ENCODE results near the gene PKD2. TPM values are rescaled to one million over a fixed set of nuclear protein-coding genes. Genes with fewer than 3 reads are reported as not detected.
"Not testable (repeated sequence)": the region's sequence is repeated elsewhere in the genome, so short reads cannot be mapped to it uniquely, and the experiment has no call there.

Gene PKD2
- total and polyA plus RNA-seq, 2 donors (not counting 1 experiment from before 2014, with no cell fraction given): 1.8 to 5.8 TPM

GRCh38 chr4:88115587-88115986 lies 108.2 kb downstream of the PKD2 start:
- ATAC-seq (ENCODE audit: low read depth) (no peak), DNase-seq (no peak)
- TF ChIP-seq EZH2 (IDR thresholded peaks at IDR 0.05; ENCODE audit: borderline replicate concordance, insufficient read depth, low read depth, low read length, poor library complexity, severe bottlenecking): no peak
- no peak for TF ChIP-seq CTCF (IDR thresholded peaks at IDR 0.05)
- no peaks in the 10 kb centered on the region for H3K79me2 ChIP-seq (ENCODE audit: control insufficient read depth, insufficient read depth, low read length)
- H2AFZ ChIP-seq (ENCODE audit: insufficient read depth, low read depth, low read length, poor library complexity, severe bottlenecking): no peak overlapping the region
- H3K27me3 ChIP-seq (replicated peaks in 1 of 4; ENCODE audit: control extremely low read depth in 1 of 4, control insufficient read depth in 3 of 4, insufficient read depth in 4 of 4, low read length in 3 of 4): no peaks in the 10 kb centered on the region
- peaks cover 10% of the 10 kb centered on the region for H3K9me3 Mint-ChIP-seq (ENCODE audit: insufficient read depth)
- peaks cover 6 to 7% of the 10 kb centered on the region in 2 donors for H3K4me1 ChIP-seq (ENCODE audit: control insufficient read depth in 2 of 2, insufficient read depth in 2 of 2, low read length in 2 of 2)
- no peak overlapping the region for H3K27ac Mint-ChIP-seq
- no peaks in the 10 kb centered on the region for H4K20me1 ChIP-seq (ENCODE audit: control insufficient read depth, insufficient read depth, low read length, poor library complexity, severe bottlenecking)
- no peaks in the 10 kb centered on the region for H3K27me3 Mint-ChIP-seq
- POLR2A ChIA-PET: no interaction called here
- no peak overlapping the region for H3K4me3 Mint-ChIP-seq
- CTCF ChIA-PET: interaction anchor here (0.8 kb wide), 1 partner anchor 96 kb away, joined by 4 read pairs; no protein-coding TSS in a partner anchor
- 62% methylated on average over 5 of the region's 5 CpGs for WGBS (ENCODE audit: insufficient coverage)
- H3K9ac ChIP-seq (ENCODE audit: low read length): no peak overlapping the region
- peaks cover 5% of the 10 kb centered on the region for H3K4me1 Mint-ChIP-seq
- H3K4me2 ChIP-seq (replicated peaks; ENCODE audit: low read depth, low read length, poor library complexity, severe bottlenecking): no peak overlapping the region
- peaks cover 0 to 13% (median 10%) of the 10 kb centered on the region in 3 donors for H3K9me3 ChIP-seq (ENCODE audit: control extremely low read depth in 1 of 3, control insufficient read depth in 2 of 3, insufficient read depth in 1 of 3, low read length in 2 of 3)
- no peaks in the 10 kb centered on the region for H3K36me3 ChIP-seq (replicated peaks in 1 of 2; ENCODE audit: control extremely low read depth in 1 of 2, control insufficient read depth in 1 of 2, extremely low read depth in 1 of 2, insufficient read depth in 2 of 2, low read length in 1 of 2)
- intact Hi-C loops (cut with micrococcal nuclease): no loop called here
- H3K27ac ChIP-seq (ENCODE audit: low read length in 2 of 2): no peak overlapping the region
- no peak overlapping the region for H3K4me3 ChIP-seq (ENCODE audit: control extremely low read depth in 1 of 5, extremely low read depth in 1 of 5, insufficient read depth in 1 of 5, low read depth in 2 of 5, low read length in 4 of 5)

DNA sequence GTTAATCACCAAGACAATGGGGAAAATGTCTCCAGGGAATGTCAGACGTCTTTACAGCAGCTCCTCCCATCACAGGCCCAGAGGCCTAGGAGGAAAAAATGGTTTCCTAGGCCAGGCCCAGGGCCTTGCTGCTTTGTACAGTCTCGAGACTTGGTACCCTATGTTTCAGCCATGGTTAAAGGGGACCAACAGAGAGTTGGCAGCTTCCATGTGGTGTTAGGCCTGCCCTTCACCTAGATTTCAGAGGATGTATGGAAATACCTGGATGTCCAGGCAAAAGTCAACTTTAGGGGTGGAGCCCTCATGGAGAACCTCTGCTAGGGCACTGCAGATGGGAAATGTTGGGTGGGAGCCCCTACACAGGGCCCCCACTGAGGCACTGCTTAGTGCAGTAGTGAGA lies 112.5 kb downstream of the PKD2 start:
- Histone ChIP-seq H3K27ac (ENCODE audit: low read length in 2 of 2) (no peak overlapping the region), H3K9ac (ENCODE audit: low read length) (no peak overlapping the region), H3K9me3 (ENCODE audit: control extremely low read depth in 1 of 3, control insufficient read depth in 2 of 3, insufficient read depth in 1 of 3, low read length in 2 of 3) (peaks cover 2 to 19% (median 13%) of the 10 kb centered on the region in 3 donors), H3K27me3 (replicated peaks in 1 of 4; ENCODE audit: control extremely low read depth in 1 of 4, control insufficient read depth in 3 of 4, insufficient read depth in 4 of 4, low read length in 3 of 4) (no peaks in the 10 kb centered on the region), H3K79me2 (ENCODE audit: control insufficient read depth, insufficient read depth, low read length) (no peaks in the 10 kb centered on the region), H4K20me1 (ENCODE audit: control insufficient read depth, insufficient read depth, low read length, poor library complexity, severe bottlenecking) (no peaks in the 10 kb centered on the region), H3K4me1 (ENCODE audit: control insufficient read depth in 2 of 2, insufficient read depth in 2 of 2, low read length in 2 of 2) (peaks cover 6 to 7% of the 10 kb centered on the region in 2 donors), H3K4me3 (ENCODE audit: control extremely low read depth in 1 of 5, extremely low read depth in 1 of 5, insufficient read depth in 1 of 5, low read depth in 2 of 5, low read length in 4 of 5) (no peak overlapping the region), H3K4me2 (replicated peaks; ENCODE audit: low read depth, low read length, poor library complexity, severe bottlenecking) (no peak overlapping the region), H3K36me3 (replicated peaks in 1 of 2; ENCODE audit: control extremely low read depth in 1 of 2, control insufficient read depth in 1 of 2, extremely low read depth in 1 of 2, insufficient read depth in 2 of 2, low read length in 1 of 2) (no peaks in the 10 kb centered on the region), H2AFZ (ENCODE audit: insufficient read depth, low read depth, low read length, poor library complexity, severe bottlenecking) (no peak overlapping the region)
- Mint-ChIP-seq H3K4me3 (no peak overlapping the region), H3K27me3 (peaks cover 3% of the 10 kb centered on the region), H3K9me3 (ENCODE audit: insufficient read depth) (peaks cover 14% of the 10 kb centered on the region), H3K27ac (no peak overlapping the region), H3K4me1 (peaks cover 5% of the 10 kb centered on the region)
- ChIA-PET POLR2A (no interaction called here), CTCF (no interaction called here)
- no peak for DNase-seq
- WGBS (ENCODE audit: insufficient coverage): 80% methylated on average over 1 of the region's 2 CpGs
- ATAC-seq (ENCODE audit: low read depth): no peak
- TF ChIP-seq CTCF (IDR thresholded peaks at IDR 0.05): no peak
- no peak for TF ChIP-seq EZH2 (IDR thresholded peaks at IDR 0.05; ENCODE audit: borderline replicate concordance, insufficient read depth, low read depth, low read length, poor library complexity, severe bottlenecking)
- intact Hi-C loops (cut with micrococcal nuclease): no loop called here

- DNase-seq; H3K27ac ChIP-seq (ENCODE audit: low read length in 2 of 2); H3K4me2 ChIP-seq (replicated peaks; ENCODE audit: low read depth, low read length, poor library complexity, severe bottlenecking); CTCF ChIA-PET; POLR2A ChIA-PET; H3K79me2 ChIP-seq (ENCODE audit: control insufficient read depth, insufficient read depth, low read length); H4K20me1 ChIP-seq (ENCODE audit: control insufficient read depth, insufficient read depth, low read length, poor library complexity, severe bottlenecking); H3K4me3 ChIP-seq (ENCODE audit: control extremely low read depth in 1 of 5, extremely low read depth in 1 of 5, insufficient read depth in 1 of 5, low read depth in 2 of 5, low read length in 4 of 5); H3K27me3 ChIP-seq (replicated peaks in 1 of 4; ENCODE audit: control extremely low read depth in 1 of 4, control insufficient read depth in 3 of 4, insufficient read depth in 4 of 4, low read length in 3 of 4); H3K4me3 Mint-ChIP-seq; H3K27me3 Mint-ChIP-seq; H3K4me1 Mint-ChIP-seq; ATAC-seq (ENCODE audit: low read depth); intact Hi-C loops (cut with micrococcal nuclease); H3K9ac ChIP-seq (ENCODE audit: low read length); H3K36me3 ChIP-seq (replicated peaks in 1 of 2; ENCODE audit: control extremely low read depth in 1 of 2, control insufficient read depth in 1 of 2, extremely low read depth in 1 of 2, insufficient read depth in 2 of 2, low read length in 1 of 2); H2AFZ ChIP-seq (ENCODE audit: insufficient read depth, low read depth, low read length, poor library complexity, severe bottlenecking); H3K4me1 ChIP-seq (ENCODE audit: control insufficient read depth in 2 of 2, insufficient read depth in 2 of 2, low read length in 2 of 2); H3K27ac Mint-ChIP-seq: not testable (repeated sequence)
- 81% methylated on average over 5 of the region's 5 CpGs for WGBS (ENCODE audit: insufficient coverage)
- peaks cover 2 to 19% (median 13%) of the 10 kb centered on the region in 3 donors for H3K9me3 ChIP-seq (ENCODE audit: control extremely low read depth in 1 of 3, control insufficient read depth in 2 of 3, insufficient read depth in 1 of 3, low read length in 2 of 3)
- H3K9me3 Mint-ChIP-seq (ENCODE audit: insufficient read depth): peaks cover 14% of the 10 kb centered on the region
Measured at GRCh38 chr4:88122260-88122659, 114.8 kb downstream of the PKD2 start.
